Measurements from ENCODE around the gene ARHGEF18.

DNA sequence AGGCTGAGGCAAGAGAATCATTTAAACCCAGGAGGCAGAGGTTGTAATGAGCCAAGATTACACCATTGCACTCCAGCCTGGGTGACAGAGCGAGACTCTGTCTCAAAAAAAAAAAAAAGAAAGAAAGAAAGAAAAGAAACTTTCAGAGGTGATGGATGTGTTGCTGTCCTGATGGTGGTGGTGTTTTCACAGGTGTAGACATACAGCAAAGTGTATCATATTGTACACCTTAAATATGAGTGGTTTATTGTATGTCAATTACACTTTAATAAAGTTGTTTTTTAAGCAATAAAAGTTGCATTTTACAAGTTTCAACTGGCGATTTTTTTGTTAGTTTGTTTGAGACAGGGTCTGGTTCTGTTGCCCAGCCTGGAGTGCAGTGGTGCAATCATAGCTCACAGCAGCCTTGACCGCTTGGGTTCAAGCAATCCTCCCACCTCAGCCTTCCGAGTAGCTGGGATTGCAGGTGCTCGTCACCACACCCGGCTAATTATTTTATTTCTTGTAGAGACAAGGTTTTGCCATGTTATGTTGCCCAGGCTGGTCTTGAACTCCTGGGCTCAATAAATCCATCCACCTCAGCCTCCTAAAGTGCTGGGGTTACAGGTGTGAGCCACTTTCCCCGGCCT is 41.0 kb upstream of the ARHGEF18 start:
- TF ChIP-seq POLR2AphosphoS5 (IDR thresholded peaks at IDR 0.05; ENCODE audit: borderline replicate concordance, low read depth, low read length) (no peak), FOXP2 (optimal IDR thresholded peaks at IDR 0.05; ENCODE audit: control extremely low read depth, extremely low read length, insufficient read depth) (no peak)
